ENCODE results near the gene PRKAR1B. TPM values are rescaled to one million over a fixed set of nuclear protein-coding genes. Genes with fewer than 3 reads are reported as not detected.
"Not testable (repeated sequence)": the region's sequence is repeated elsewhere in the genome, so short reads cannot be mapped to it uniquely, and the experiment has no call there.

PRKAR1B gene
- total RNA-seq, 4 donors from 2014 or later: 7.3 to 15.6 (median 12.3) TPM

DNA sequence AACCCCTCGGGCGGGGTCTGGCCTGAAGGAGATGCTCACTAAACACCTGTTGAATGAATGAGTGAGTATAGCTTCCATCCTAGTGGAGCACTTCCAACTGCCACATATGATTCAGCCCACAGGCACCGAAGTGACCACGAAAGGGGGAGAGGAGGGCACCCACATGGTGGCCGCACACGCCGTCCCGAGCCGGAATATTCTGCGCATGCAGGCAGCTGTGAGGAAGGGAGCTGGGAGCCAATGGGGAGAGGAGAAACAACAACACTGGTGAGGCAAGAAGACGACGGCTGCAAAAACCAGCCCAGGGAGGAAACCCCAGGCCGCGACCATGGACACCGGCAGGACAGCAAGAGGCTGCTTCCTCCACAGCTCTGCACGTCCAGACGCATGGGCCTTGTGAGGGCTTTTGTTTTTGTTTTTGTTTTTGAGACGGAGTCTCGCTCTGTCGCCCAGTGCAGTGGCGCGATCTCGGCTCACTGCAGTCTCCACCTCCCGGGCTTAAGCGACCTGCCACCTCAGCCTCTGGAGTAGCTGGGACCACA, 67.7 kb downstream of the PRKAR1B start:
- Histone ChIP-seq H3K27me3 (no peaks in the 10 kb centered on the region), H3K9me3 (no peaks in the 10 kb centered on the region), H3K36me3 (no peaks in the 10 kb centered on the region), H3K4me1 (no peaks in the 10 kb centered on the region), H3K4me3 (replicated peaks in 1 of 3) (no peak overlapping the region), H3K27ac (no peak overlapping the region)
- 94% methylated on average over 17 to 25 of the region's 25 CpGs for WGBS, 2 donors
- TF ChIP-seq POLR2A (IDR thresholded peaks at IDR 0.05) (no peak), CTCF (IDR thresholded peaks at IDR 0.05) (no peak)
- no peak for DNase-seq
- intact Hi-C loops (cut with DNase I): no loop called here

DNA sequence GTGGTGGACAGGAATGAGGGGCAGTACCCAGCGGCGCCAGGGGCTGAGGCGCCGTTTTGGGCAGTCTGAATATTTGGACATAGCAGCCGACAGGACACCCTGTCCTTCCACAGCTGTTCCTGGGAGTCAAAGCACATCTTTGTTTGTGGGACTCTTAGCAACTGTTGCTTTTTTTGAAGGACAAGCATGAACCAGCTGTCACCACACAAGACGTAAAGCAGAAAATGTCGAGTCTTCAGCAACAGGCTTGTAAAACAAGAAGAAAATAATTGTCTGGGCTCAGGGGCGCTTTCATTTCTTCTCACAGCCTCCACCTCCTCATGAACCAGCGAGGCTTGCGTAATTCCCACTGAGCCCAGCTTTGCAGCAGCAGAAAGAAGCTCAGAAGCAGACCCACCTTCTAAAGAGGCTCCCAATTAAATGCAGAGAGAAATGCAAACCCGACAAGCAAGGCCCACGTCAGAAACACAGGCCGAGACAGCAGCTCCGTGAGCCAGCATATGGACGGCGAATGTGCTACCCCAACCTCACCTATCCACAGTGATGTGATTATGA, 69.4 kb downstream of the PRKAR1B start:
- H3K9me3 ChIP-seq: no peaks in the 10 kb centered on the region
- no peaks in the 10 kb centered on the region for H3K27me3 ChIP-seq
- H3K27ac ChIP-seq: no peak overlapping the region
- H3K4me1 ChIP-seq: no peaks in the 10 kb centered on the region
- intact Hi-C loops (cut with DNase I): no loop called here
- TF ChIP-seq CTCF (IDR thresholded peaks at IDR 0.05) (no peak), POLR2A (IDR thresholded peaks at IDR 0.05) (no peak)
- no peak for DNase-seq
- H3K36me3 ChIP-seq: no peaks in the 10 kb centered on the region
- 82% methylated on average over 16 of the region's 16 CpGs for WGBS, 2 donors
- no peak overlapping the region for H3K4me3 ChIP-seq (replicated peaks in 1 of 3)

- H3K9me3 ChIP-seq; H3K4me1 ChIP-seq; H3K4me3 ChIP-seq (replicated peaks in 1 of 3); H3K27ac ChIP-seq; H3K36me3 ChIP-seq; H3K27me3 ChIP-seq; DNase-seq; intact Hi-C loops (cut with DNase I): not testable (repeated sequence)
- WGBS, 2 donors: 70 to 92% methylated on average over 3 of the region's 3 CpGs
These were observed 70.1 kb downstream of the PRKAR1B start for GRCh38 chr7:657010-657409.

DNA sequence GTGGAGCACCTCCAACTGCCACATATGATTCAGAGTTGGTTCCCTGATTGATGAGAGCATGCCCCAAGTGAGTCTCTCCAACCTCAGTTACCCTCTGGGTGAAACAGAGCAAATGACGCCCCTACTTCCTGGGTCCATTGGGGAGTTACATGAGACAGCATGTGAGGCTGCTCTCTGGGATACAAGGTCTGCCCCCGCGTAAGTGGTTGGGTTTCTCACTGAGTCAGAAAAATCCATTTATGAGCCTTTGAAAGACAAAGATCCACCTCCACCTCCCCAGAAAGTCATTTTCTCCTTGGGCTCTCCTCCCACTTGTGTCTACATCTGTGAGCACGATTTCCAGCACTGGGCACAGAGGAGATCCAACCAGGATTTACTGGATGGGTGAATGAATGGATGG, 71.3 kb downstream of the PRKAR1B start:
- Histone ChIP-seq H3K27ac (no peak overlapping the region), H3K4me1 (no peaks in the 10 kb centered on the region), H3K27me3 (no peaks in the 10 kb centered on the region), H3K36me3 (no peaks in the 10 kb centered on the region), H3K4me3 (replicated peaks in 1 of 3) (no peak overlapping the region), H3K9me3 (no peaks in the 10 kb centered on the region)
- no peak for TF ChIP-seq CTCF (IDR thresholded peaks at IDR 0.05)
- no peak for TF ChIP-seq POLR2A (IDR thresholded peaks at IDR 0.05)
- DNase-seq: no peak
- 96 to 98% methylated on average over 4 of the region's 4 CpGs for WGBS, 2 donors
- intact Hi-C loops (cut with DNase I): no loop called here

DNA sequence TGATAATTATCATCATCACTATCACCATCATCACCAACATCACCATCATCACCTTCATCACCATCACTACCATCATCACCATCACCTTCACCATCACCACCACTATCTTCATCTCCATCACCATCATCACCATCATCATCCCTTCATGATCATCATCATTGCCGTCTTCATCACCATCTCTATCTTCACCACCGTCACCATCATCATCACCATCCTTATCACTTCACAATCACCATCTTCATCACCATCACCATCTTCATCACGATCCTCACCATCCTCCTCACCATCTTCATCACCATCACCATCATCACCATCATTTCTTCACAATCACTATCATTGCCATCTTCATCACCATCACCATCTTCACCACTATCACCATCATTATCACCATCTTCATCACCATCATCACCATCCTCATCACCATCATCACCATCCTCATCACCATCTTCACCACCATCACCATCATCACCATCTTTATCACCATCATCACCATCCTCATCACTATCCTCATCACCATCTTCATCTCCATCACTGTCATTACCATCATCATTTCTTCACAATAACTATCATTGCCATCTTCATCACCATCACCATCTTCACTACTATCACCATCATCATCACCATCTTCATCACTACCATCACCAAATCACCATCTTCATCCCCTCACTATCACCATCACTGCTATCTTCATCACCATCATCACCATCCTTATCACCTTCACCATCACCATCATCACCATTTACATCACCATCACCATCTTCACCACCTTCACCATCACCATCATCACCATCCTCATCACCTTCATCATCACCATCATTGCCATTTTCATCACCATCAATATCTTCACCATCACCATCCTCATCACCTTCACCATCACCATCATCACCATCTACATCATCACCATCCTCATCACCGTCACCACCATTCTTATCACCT, 73.0 kb downstream of the PRKAR1B start:
- H3K27me3 ChIP-seq: no peaks in the 10 kb centered on the region
- H3K4me3 ChIP-seq (replicated peaks in 1 of 3): no peak overlapping the region
- intact Hi-C loops (cut with DNase I): no loop called here
- H3K36me3 ChIP-seq: no peaks in the 10 kb centered on the region
- no peak overlapping the region for H3K27ac ChIP-seq
- TF ChIP-seq POLR2A (IDR thresholded peaks at IDR 0.05) (no peak), CTCF (IDR thresholded peaks at IDR 0.05) (no peak)
- no peaks in the 10 kb centered on the region for H3K9me3 ChIP-seq
- DNase-seq: no peak
- H3K4me1 ChIP-seq: no peaks in the 10 kb centered on the region
- WGBS, 2 donors: 97% methylated on average over 4 of the region's 4 CpGs

Data from thyroid gland (tissue), 4 donors.